GM12874 (cell line): ENCODE measurements around the gene RNF7.

Experiments used
- TF ChIP-seq, protein P1 (sequence below): IDR thresholded peaks from 2 replicates; pipeline ENCODE4 v1.5.1; 2011; ENCODE audit warnings: low read depth, mild to moderate bottlenecking, control low read depth, low read length, moderate library complexity; ENCODE audit not compliant: insufficient read depth

Gene RNF7

DNA sequence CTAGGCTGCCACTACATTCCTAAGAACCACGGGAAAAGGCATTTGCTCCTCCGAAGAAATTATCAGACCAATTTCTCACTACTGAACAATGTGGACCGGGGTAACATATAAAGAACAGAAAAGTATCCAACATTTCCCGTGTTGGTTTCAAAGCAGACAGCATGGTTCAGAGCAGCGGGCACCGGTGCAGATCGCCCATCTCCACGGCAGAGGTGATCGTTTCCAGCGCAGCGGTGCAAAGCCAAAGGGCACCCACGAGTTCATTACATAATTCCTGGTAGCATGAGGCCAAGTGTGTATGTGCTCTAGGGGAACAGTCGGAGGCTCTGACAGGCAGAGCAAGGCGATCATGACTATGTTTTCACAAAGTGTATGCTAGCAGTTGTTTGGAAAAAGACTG, 38.3 kb downstream of the RNF7 start:
- TF ChIP-seq, protein P1, sequence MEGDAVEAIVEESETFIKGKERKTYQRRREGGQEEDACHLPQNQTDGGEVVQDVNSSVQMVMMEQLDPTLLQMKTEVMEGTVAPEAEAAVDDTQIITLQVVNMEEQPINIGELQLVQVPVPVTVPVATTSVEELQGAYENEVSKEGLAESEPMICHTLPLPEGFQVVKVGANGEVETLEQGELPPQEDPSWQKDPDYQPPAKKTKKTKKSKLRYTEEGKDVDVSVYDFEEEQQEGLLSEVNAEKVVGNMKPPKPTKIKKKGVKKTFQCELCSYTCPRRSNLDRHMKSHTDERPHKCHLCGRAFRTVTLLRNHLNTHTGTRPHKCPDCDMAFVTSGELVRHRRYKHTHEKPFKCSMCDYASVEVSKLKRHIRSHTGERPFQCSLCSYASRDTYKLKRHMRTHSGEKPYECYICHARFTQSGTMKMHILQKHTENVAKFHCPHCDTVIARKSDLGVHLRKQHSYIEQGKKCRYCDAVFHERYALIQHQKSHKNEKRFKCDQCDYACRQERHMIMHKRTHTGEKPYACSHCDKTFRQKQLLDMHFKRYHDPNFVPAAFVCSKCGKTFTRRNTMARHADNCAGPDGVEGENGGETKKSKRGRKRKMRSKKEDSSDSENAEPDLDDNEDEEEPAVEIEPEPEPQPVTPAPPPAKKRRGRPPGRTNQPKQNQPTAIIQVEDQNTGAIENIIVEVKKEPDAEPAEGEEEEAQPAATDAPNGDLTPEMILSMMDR, result no peak

- TF ChIP-seq, protein P1, result no peak
These were observed 38.8 kb downstream of the RNF7 start for GRCh38 chr3:141776885-141777284.

GRCh38 chr3:141777957-141778813, 40.1 kb downstream of the RNF7 start:
- TF ChIP-seq, protein P1, result no peak

- TF ChIP-seq, protein P1, result no peak
These were observed 41.6 kb downstream of the RNF7 start for GRCh38 chr3:141779667-141780066.

DNA sequence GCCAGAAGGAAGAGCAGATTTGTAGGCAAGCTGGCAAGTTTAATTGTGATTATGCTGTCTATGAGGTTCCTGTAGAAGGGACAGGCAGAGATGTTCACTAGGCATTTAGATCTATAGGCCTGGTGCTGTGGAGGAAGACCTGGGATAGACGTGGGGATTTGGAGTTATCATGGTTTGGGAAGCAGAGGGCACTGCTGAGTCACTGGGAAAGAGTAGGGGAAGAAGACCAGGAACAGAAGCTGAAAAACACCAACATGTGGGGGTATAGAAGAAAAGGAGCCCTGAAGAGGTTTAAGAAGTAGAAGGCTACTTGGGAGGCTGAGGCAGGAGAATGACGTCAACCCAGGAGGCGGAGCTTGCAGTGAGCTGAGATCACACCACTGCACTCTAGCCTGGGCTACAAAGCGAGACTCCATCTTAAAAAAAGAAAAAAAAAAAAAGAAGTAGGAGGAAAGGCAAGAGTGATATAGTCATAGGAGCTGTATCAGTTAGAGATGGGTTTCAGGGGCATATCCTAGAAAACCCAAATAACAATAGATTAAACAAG, 44.4 kb downstream of the RNF7 start:
- TF ChIP-seq, protein P1, result no peak

GRCh38 chr3:141783632-141784031, 45.5 kb downstream of the RNF7 start:
- TF ChIP-seq, protein P1, result no peak

DNA sequence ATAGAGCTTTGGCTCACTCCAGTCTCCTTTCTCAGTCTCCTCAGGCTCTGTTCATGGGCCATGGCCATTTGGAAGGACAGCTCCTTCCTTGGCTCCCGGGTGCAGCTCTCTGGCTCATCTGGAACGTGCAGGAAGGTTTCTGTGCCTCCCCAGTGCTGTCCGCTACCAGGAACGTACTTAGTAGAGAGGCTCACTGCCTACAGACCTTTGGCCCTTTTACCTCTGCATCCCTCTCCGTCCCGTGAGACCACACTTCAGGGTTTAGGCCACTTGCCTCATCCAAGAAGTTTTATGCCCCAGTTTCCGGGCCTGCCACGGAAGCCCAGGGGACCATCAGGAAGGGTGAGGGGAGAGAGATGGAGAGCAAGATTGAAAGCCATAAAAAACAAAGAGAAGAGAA, 46.0 kb downstream of the RNF7 start:
- TF ChIP-seq, protein P1, result no peak
